Neural crest cell (in vitro differentiated cells): ENCODE data around the gene GPBP1. TPM values are rescaled to one million over a fixed set of nuclear protein-coding genes. Genes with fewer than 3 reads are reported as not detected.

ENCODE experiments used
- DNase-seq: peaks from one replicate; pipeline ENCODE4 v3.0.0; 2021; ENCODE audit warnings: low read depth, mixed read lengths, low spot score
- H3K27ac Mint-ChIP-seq: one replicate; pipeline ENCODE4 v1.8.0; 2021; ENCODE audit warnings: mild to moderate bottlenecking, mixed read lengths; ENCODE audit not compliant: unreplicated experiment
- H3K27me3 Mint-ChIP-seq: 2 replicates; pipeline ENCODE4 v1.8.0; 2021; ENCODE audit warnings: low read depth, mild to moderate bottlenecking, mixed read lengths
- H3K36me3 Mint-ChIP-seq: 2 replicates; pipeline ENCODE4 v1.8.0; 2021; ENCODE audit warnings: low read depth, mild to moderate bottlenecking, mixed read lengths
- H3K4me1 Mint-ChIP-seq: 2 replicates; pipeline ENCODE4 v1.8.0; 2021; ENCODE audit warnings: mixed read lengths
- H3K4me3 Mint-ChIP-seq: one replicate; pipeline ENCODE4 v1.8.0; 2021; ENCODE audit warnings: mild to moderate bottlenecking, mixed read lengths
- H3K9me3 Mint-ChIP-seq: 2 replicates; pipeline ENCODE4 v1.8.0; 2021; ENCODE audit warnings: mixed read lengths
- CTCF ChIP-seq: fragments of 200-600 bp; sonication (generic); conservative IDR thresholded peaks from 2 replicates; pipeline ENCODE4 v1.5.0; 2021; ENCODE audit warnings: antibody characterized with exemption, mild to moderate bottlenecking
- total RNA-seq: library from RNA; stranded (reverse); gene quantifications from 2 replicates; pipeline ENCODE4 v1.2.1, GENCODE V29; 2021

Gene GPBP1
- total RNA-seq, 1 donor from 2014 or later = 99.6 TPM

DNA sequence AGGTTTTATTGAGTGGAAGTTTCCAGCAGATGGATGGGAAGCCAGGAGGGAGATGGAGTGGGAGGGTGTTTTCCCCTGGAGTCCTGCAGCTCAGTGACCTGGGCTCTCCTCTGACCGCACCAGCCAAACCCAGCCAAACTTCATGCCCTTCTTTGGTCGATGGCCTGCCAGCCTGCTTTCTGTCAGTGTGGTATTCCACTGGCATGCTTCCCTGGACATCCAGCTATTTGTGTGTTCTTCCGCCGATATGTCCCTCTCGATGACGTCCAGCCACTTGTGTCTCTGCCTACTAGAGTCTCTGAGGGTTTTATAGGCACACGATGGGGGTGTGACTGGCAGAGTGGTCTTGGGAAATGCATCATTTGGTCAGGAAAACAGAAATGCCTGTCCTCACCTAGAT, 33.8 kb downstream of the GPBP1 start:
- no peaks in the 10 kb centered on the region for H3K27me3 Mint-ChIP-seq
- peaks cover 20% of the 10 kb centered on the region for H3K4me1 Mint-ChIP-seq
- H3K9me3 Mint-ChIP-seq = peaks cover 2% of the 10 kb centered on the region
- peaks cover 14% of the 10 kb centered on the region for H3K36me3 Mint-ChIP-seq
- H3K27ac Mint-ChIP-seq = peak overlapping the region; percentile 57
- no peak for DNase-seq
- no peak overlapping the region for H3K4me3 Mint-ChIP-seq
- TF ChIP-seq CTCF = no peak

DNA sequence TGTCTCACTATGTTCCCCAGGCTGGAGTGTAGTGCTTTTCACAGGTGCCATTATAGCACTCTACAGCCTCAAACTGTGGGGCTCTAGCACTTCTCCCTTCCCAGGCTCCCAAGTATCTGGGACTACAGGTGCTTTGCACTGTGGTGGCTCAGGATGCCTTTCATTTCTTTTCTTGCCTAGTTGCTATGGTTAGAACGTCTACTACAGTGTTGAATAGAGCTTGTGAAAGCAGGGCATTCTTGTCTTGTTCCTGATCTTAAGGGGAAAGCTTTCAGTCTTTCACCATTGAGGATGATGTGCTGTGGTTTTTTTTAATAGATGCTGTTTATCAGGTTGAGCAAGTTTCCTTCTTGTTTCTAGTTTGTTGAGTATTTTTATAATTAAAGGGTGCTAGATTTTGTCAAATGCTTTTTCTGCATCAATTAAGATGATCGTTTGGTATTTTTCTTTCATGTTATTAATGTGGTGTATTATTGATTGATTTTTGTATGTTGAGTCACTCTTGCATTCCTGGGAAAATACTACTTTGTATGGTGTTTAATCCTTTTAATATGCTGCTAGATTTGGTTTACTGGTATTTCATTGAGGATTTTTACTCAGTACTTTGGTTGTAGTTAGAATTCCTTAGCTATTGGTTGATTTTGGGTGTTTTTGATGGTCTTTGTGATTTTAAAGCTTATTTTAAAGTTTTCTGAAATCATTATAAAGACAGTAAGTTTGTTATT, 35.6 kb downstream of the GPBP1 start:
- no peaks in the 10 kb centered on the region for H3K27me3 Mint-ChIP-seq
- peaks cover 2% of the 10 kb centered on the region for H3K9me3 Mint-ChIP-seq
- H3K36me3 Mint-ChIP-seq = peaks cover 14% of the 10 kb centered on the region
- no peak overlapping the region for H3K27ac Mint-ChIP-seq
- no peak for TF ChIP-seq CTCF
- peaks cover 20% of the 10 kb centered on the region for H3K4me1 Mint-ChIP-seq
- no peak for DNase-seq
- no peak overlapping the region for H3K4me3 Mint-ChIP-seq

GRCh38 chr5:57210633-57211032, 36.8 kb downstream of the GPBP1 start:
- peaks cover 13% of the 10 kb centered on the region for H3K4me1 Mint-ChIP-seq
- H3K36me3 Mint-ChIP-seq = peaks cover 23% of the 10 kb centered on the region
- no peaks in the 10 kb centered on the region for H3K27me3 Mint-ChIP-seq
- peaks cover 2% of the 10 kb centered on the region for H3K9me3 Mint-ChIP-seq
- H3K4me3 Mint-ChIP-seq = no peak overlapping the region
- H3K27ac Mint-ChIP-seq = no peak overlapping the region
- no peak for DNase-seq
- TF ChIP-seq CTCF = no peak

- H3K36me3 Mint-ChIP-seq = peaks cover 23% of the 10 kb centered on the region
- H3K4me1 Mint-ChIP-seq = peaks cover 13% of the 10 kb centered on the region
- DNase-seq = no peak
Measured at GRCh38 chr5:57211039-57211438, 37.2 kb downstream of the GPBP1 start.

DNA sequence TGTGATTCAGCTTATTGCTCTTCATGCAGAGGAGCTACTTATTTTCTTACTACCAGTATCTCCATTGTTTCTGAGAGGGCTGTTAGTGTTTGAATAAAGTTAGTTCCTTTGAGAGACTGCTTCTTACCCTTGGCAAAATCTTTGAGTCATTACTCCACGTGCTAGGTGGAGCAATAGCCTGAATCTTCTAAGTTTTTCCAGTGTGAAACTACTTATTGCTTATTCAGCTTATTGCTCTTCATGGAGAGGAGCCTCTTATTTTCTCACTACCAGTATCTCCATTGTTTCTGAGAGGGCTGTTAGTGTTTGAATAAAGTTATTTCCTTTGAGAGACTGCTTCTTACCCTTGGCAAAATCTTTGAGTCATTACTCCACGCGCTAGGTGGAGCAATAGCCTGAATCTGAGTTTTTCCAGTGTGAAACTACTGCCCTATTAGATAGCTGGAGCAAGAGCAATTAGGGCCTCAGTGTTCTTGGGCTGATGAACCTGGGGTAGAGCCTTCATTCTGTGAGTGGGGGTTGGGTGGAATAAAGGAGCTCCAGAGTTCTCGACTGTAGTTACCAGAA, 41.9 kb downstream of the GPBP1 start:
- H3K4me3 Mint-ChIP-seq = no peak overlapping the region
- no peak overlapping the region for H3K27ac Mint-ChIP-seq
- no peaks in the 10 kb centered on the region for H3K27me3 Mint-ChIP-seq
- peaks cover 2% of the 10 kb centered on the region for H3K4me1 Mint-ChIP-seq
- DNase-seq = no peak
- no peak for TF ChIP-seq CTCF
- peaks cover 9% of the 10 kb centered on the region for H3K36me3 Mint-ChIP-seq
- no peaks in the 10 kb centered on the region for H3K9me3 Mint-ChIP-seq

More at GRCh38 chr5:57211039-57211438, 37.2 kb downstream of the GPBP1 start:
- H3K9me3 Mint-ChIP-seq = peaks cover 2% of the 10 kb centered on the region
- H3K27ac Mint-ChIP-seq = no peak overlapping the region
- H3K4me3 Mint-ChIP-seq = no peak overlapping the region
- no peaks in the 10 kb centered on the region for H3K27me3 Mint-ChIP-seq
- TF ChIP-seq CTCF = no peak
